Measurements from ENCODE around the gene KRTAP10-1. TPM values are rescaled to one million over a fixed set of nuclear protein-coding genes. Genes with fewer than 3 reads are reported as not detected.

KRTAP10-1 gene
- total RNA-seq, 1 donor from 2014 or later, result not detected

GRCh38 chr21:44532712-44533111, 7.3 kb downstream of the KRTAP10-1 start:
- no peaks in the 10 kb centered on the region for H3K27me3 ChIP-seq (ENCODE audit: control insufficient read depth, insufficient read depth, low read length)
- TF ChIP-seq CTCF (IDR thresholded peaks at IDR 0.05; ENCODE audit: insufficient read depth, low read length, severe bottlenecking), result no peak

GRCh38 chr21:44531606-44532564, 8.1 kb downstream of the KRTAP10-1 start:
- no peak overlapping the region for H3K4me3 ChIP-seq (ENCODE audit: low read depth, low read length)
- DNase-seq (ENCODE audit: low read depth), result no peak
- no peaks in the 10 kb centered on the region for H3K27me3 ChIP-seq (ENCODE audit: control insufficient read depth, insufficient read depth, low read length)
- peak; percentile 7 for FAIRE-seq
- TF ChIP-seq CTCF (IDR thresholded peaks at IDR 0.05; ENCODE audit: insufficient read depth, low read length, severe bottlenecking), result no peak
- no peaks in the 10 kb centered on the region for H3K36me3 ChIP-seq (ENCODE audit: control insufficient read depth, insufficient read depth, low read length)

More at GRCh38 chr21:44532712-44533111, 7.3 kb downstream of the KRTAP10-1 start:
- Histone ChIP-seq H3K4me3 (ENCODE audit: low read depth, low read length) (no peak overlapping the region), H3K36me3 (ENCODE audit: control insufficient read depth, insufficient read depth, low read length) (no peaks in the 10 kb centered on the region)
- FAIRE-seq (no peak), DNase-seq (ENCODE audit: low read depth) (no peak)

GRCh38 chr21:44530903-44531605, 8.9 kb downstream of the KRTAP10-1 start:
- Histone ChIP-seq H3K4me3 (ENCODE audit: low read depth, low read length) (no peak overlapping the region), H3K27me3 (ENCODE audit: control insufficient read depth, insufficient read depth, low read length) (no peaks in the 10 kb centered on the region), H3K36me3 (ENCODE audit: control insufficient read depth, insufficient read depth, low read length) (no peaks in the 10 kb centered on the region)
- FAIRE-seq (no peak), DNase-seq (ENCODE audit: low read depth) (no peak)
- TF ChIP-seq CTCF (IDR thresholded peaks at IDR 0.05; ENCODE audit: insufficient read depth, low read length, severe bottlenecking), result no peak

GRCh38 chr21:44530221-44530902, 9.6 kb downstream of the KRTAP10-1 start:
- no peak for DNase-seq (ENCODE audit: low read depth)
- no peaks in the 10 kb centered on the region for H3K36me3 ChIP-seq (ENCODE audit: control insufficient read depth, insufficient read depth, low read length)
- no peaks in the 10 kb centered on the region for H3K27me3 ChIP-seq (ENCODE audit: control insufficient read depth, insufficient read depth, low read length)
- TF ChIP-seq CTCF (IDR thresholded peaks at IDR 0.05; ENCODE audit: insufficient read depth, low read length, severe bottlenecking), result no peak
- FAIRE-seq, result peak; percentile 76
- H3K4me3 ChIP-seq (ENCODE audit: low read depth, low read length), result no peak overlapping the region

GRCh38 chr21:44529503-44530125, 10.4 kb downstream of the KRTAP10-1 start:
- FAIRE-seq (no peak), DNase-seq (ENCODE audit: low read depth) (no peak)
- Histone ChIP-seq H3K27me3 (ENCODE audit: control insufficient read depth, insufficient read depth, low read length) (no peaks in the 10 kb centered on the region), H3K36me3 (ENCODE audit: control insufficient read depth, insufficient read depth, low read length) (no peaks in the 10 kb centered on the region), H3K4me3 (ENCODE audit: low read depth, low read length) (no peak overlapping the region)
- no peak for TF ChIP-seq CTCF (IDR thresholded peaks at IDR 0.05; ENCODE audit: insufficient read depth, low read length, severe bottlenecking)
